ENCODE measurements around the gene RLN3. TPM values are rescaled to one million over a fixed set of nuclear protein-coding genes. Genes with fewer than 3 reads are reported as not detected.
A peak's percentile ranks its signal among the peaks of the same experiment; 100 is the strongest.

Gene RLN3
- total RNA-seq, 6 experiments from 2014 or later: not detected

GRCh38 chr19:13992025-13992424, 35.9 kb upstream of the RLN3 start:
- intact Hi-C loops (cut with DNase I): no loop called here
- peaks cover 0 to 16% (median 5%) of the 10 kb centered on the region in 4 donors for H3K36me3 ChIP-seq
- H3K27me3 ChIP-seq: no peaks in the 10 kb centered on the region
- peaks cover 0 to 10% (median 0%) of the 10 kb centered on the region in 4 donors for H3K4me1 ChIP-seq
- H3K4me3 ChIP-seq: no peak overlapping the region
- DNase-seq (no peak), ATAC-seq (no peak)
- WGBS (ENCODE audit: insufficient coverage, low coverage, low lambda C conversion rate, missing lambda C conversion rate): 85% methylated on average over 3 of the region's 7 CpGs
- TF ChIP-seq POLR2A (IDR thresholded peaks at IDR 0.05) (no peak), CTCF (IDR thresholded peaks at IDR 0.05) (no peak)
- no peak overlapping the region for H3K27ac ChIP-seq
- H3K9me3 ChIP-seq: no peaks in the 10 kb centered on the region

- Histone ChIP-seq H3K27me3 (no peaks in the 10 kb centered on the region), H3K9me3 (no peaks in the 10 kb centered on the region), H3K36me3 (peaks cover 0 to 16% (median 7%) of the 10 kb centered on the region in 4 donors), H3K4me3 (no peak overlapping the region), H3K4me1 (peaks cover 0 to 10% (median 0%) of the 10 kb centered on the region in 4 donors), H3K27ac (no peak overlapping the region)
- intact Hi-C loops (cut with DNase I): no loop called here
- WGBS (ENCODE audit: insufficient coverage, low coverage, low lambda C conversion rate, missing lambda C conversion rate): 91% methylated on average over 13 of the region's 22 CpGs
- no peak for DNase-seq
- ATAC-seq: no peak
- TF ChIP-seq POLR2A (IDR thresholded peaks at IDR 0.05): no peak
- TF ChIP-seq CTCF (IDR thresholded peaks at IDR 0.05): no peak
These were observed 34.2 kb upstream of the RLN3 start for GRCh38 chr19:13993590-13994300.

- WGBS (ENCODE audit: insufficient coverage, low coverage, low lambda C conversion rate, missing lambda C conversion rate): 30% methylated on average over 5 of the region's 13 CpGs
These were observed 32.8 kb upstream of the RLN3 start for GRCh38 chr19:13995017-13995728.

More at GRCh38 chr19:13995017-13995728, 32.8 kb upstream of the RLN3 start:
- DNase-seq (peak in 2 of 3 donors; percentile 52 to 75), ATAC-seq (peak; percentile 30 to 89 (median 78))
- Histone ChIP-seq H3K36me3 (peaks cover 0 to 16% (median 7%) of the 10 kb centered on the region in 4 donors), H3K4me3 (no peak overlapping the region), H3K4me1 (peaks cover 0 to 6% (median 0%) of the 10 kb centered on the region in 4 donors), H3K27me3 (no peaks in the 10 kb centered on the region), H3K27ac (peak overlapping the region in 1 of 3 donors; percentile 16), H3K9me3 (peaks cover 0 to 5% (median 0%) of the 10 kb centered on the region in 4 donors)
- intact Hi-C loops (cut with DNase I): no loop called here
- TF ChIP-seq POLR2A (IDR thresholded peaks at IDR 0.05) (no peak), CTCF (IDR thresholded peaks at IDR 0.05) (no peak)
